ENCODE results near the gene ZNF345.

ZNF345 gene

GRCh38 chr19:36850559-36851442, at the start of gene ZNF345:
Gene ZNF345 (plus strand): TSS chr19:36850876. CDS start chr19:36876831, 25,955 bp downstream.
- Histone ChIP-seq H3K36me3 (ENCODE audit: insufficient read depth, low read length) (peaks cover 11% of the 10 kb centered on the region), H3K4me1 (ENCODE audit: insufficient read depth, low read length, severe bottlenecking) (peaks cover 7% of the 10 kb centered on the region), H3K27ac (ENCODE audit: low read depth, low read length, poor library complexity, severe bottlenecking) (peak within 1 kb of the TSS; percentile 31), H2AFZ (ENCODE audit: low read length) (0 out of 2 replicates have a peak within 1 kb of the TSS, but pooled peaks have one; percentile 74), H3K4me2 (ENCODE audit: low read length) (peak within 1 kb of the TSS; percentile 91), H3K9me3 (ENCODE audit: low read length) (peaks cover 8% of the 10 kb centered on the region), H3K9ac (ENCODE audit: low read length) (peak within 1 kb of the TSS; percentile 79), H3F3A (ENCODE audit: insufficient read depth, low read length) (no peaks in the 10 kb centered on the region), H3K9me2 (ENCODE audit: low read depth, low read length) (no peaks in the 10 kb centered on the region), H4K20me1 (ENCODE audit: insufficient read depth, low read length) (no peaks in the 10 kb centered on the region), H3K4me3 (ENCODE audit: low read depth, low read length, poor library complexity, severe bottlenecking) (peak within 1 kb of the TSS; percentile 72), H3K79me2 (ENCODE audit: insufficient read depth, low read length) (peaks cover 7% of the 10 kb centered on the region), H3K27me3 (ENCODE audit: insufficient read depth, low read length) (no peaks in the 10 kb centered on the region)
- TF ChIP-seq CTCF (IDR thresholded peaks at IDR 0.05; ENCODE audit: low read length) = no peak
- no peak for TF ChIP-seq EZH2 (IDR thresholded peaks at IDR 0.05; ENCODE audit: borderline replicate concordance, low read length)

GRCh38 chr19:36805364-36805763, 45.3 kb upstream of the ZNF345 start:
- TF ChIP-seq EZH2 (IDR thresholded peaks at IDR 0.05; ENCODE audit: borderline replicate concordance, low read length) (no peak), CTCF (IDR thresholded peaks at IDR 0.05; ENCODE audit: low read length) (no peak)
- no peak overlapping the region for H3K27ac ChIP-seq (ENCODE audit: low read depth, low read length, poor library complexity, severe bottlenecking)
- H3K79me2 ChIP-seq (ENCODE audit: insufficient read depth, low read length) = no peaks in the 10 kb centered on the region
- no peaks in the 10 kb centered on the region for H3K9me2 ChIP-seq (ENCODE audit: low read depth, low read length)
- no peak overlapping the region for H2AFZ ChIP-seq (ENCODE audit: low read length)
- H3K9ac ChIP-seq (ENCODE audit: low read length) = no peak overlapping the region
- no peaks in the 10 kb centered on the region for H3K36me3 ChIP-seq (ENCODE audit: insufficient read depth, low read length)
- no peaks in the 10 kb centered on the region for H3F3A ChIP-seq (ENCODE audit: insufficient read depth, low read length)
- no peaks in the 10 kb centered on the region for H4K20me1 ChIP-seq (ENCODE audit: insufficient read depth, low read length)
- no peaks in the 10 kb centered on the region for H3K4me1 ChIP-seq (ENCODE audit: insufficient read depth, low read length, severe bottlenecking)
- no peaks in the 10 kb centered on the region for H3K9me3 ChIP-seq (ENCODE audit: low read length)
- H3K27me3 ChIP-seq (ENCODE audit: insufficient read depth, low read length) = no peaks in the 10 kb centered on the region
- no peak overlapping the region for H3K4me2 ChIP-seq (ENCODE audit: low read length)
- no peak overlapping the region for H3K4me3 ChIP-seq (ENCODE audit: low read depth, low read length, poor library complexity, severe bottlenecking)

GRCh38 chr19:36807029-36807428, 43.6 kb upstream of the ZNF345 start:
- no peaks in the 10 kb centered on the region for H3K79me2 ChIP-seq (ENCODE audit: insufficient read depth, low read length)
- H3K27me3 ChIP-seq (ENCODE audit: insufficient read depth, low read length) = no peaks in the 10 kb centered on the region
- H3K4me3 ChIP-seq (ENCODE audit: low read depth, low read length, poor library complexity, severe bottlenecking) = no peak overlapping the region
- no peak overlapping the region for H3K4me2 ChIP-seq (ENCODE audit: low read length)
- TF ChIP-seq CTCF (IDR thresholded peaks at IDR 0.05; ENCODE audit: low read length) (no peak), EZH2 (IDR thresholded peaks at IDR 0.05; ENCODE audit: borderline replicate concordance, low read length) (no peak)
- H4K20me1 ChIP-seq (ENCODE audit: insufficient read depth, low read length) = no peaks in the 10 kb centered on the region
- H3K4me1 ChIP-seq (ENCODE audit: insufficient read depth, low read length, severe bottlenecking) = no peaks in the 10 kb centered on the region
- no peaks in the 10 kb centered on the region for H3K9me2 ChIP-seq (ENCODE audit: low read depth, low read length)
- peaks cover 6% of the 10 kb centered on the region; the same call in 1 of the 2 replicates for H3K9me3 ChIP-seq (ENCODE audit: low read length)
- H3K9ac ChIP-seq (ENCODE audit: low read length) = no peak overlapping the region
- no peaks in the 10 kb centered on the region for H3F3A ChIP-seq (ENCODE audit: insufficient read depth, low read length)
- no peak overlapping the region for H2AFZ ChIP-seq (ENCODE audit: low read length)
- no peaks in the 10 kb centered on the region for H3K36me3 ChIP-seq (ENCODE audit: insufficient read depth, low read length)
- no peak overlapping the region for H3K27ac ChIP-seq (ENCODE audit: low read depth, low read length, poor library complexity, severe bottlenecking)
